ENCODE measurements around the gene WRAP73.

- TF ChIP-seq CTCF (conservative IDR thresholded peaks at IDR 0.05; ENCODE audit: low read depth, low read length) (no peak), EZH2 (IDR thresholded peaks at IDR 0.05; ENCODE audit: borderline replicate concordance, low read depth, low read length, poor library complexity, severe bottlenecking) (no peak)
Measured at GRCh38 chr1:3595949-3596348, 54.0 kb downstream of the WRAP73 start.
